Measurements from ENCODE around the gene TPM1.

Gene TPM1

DNA sequence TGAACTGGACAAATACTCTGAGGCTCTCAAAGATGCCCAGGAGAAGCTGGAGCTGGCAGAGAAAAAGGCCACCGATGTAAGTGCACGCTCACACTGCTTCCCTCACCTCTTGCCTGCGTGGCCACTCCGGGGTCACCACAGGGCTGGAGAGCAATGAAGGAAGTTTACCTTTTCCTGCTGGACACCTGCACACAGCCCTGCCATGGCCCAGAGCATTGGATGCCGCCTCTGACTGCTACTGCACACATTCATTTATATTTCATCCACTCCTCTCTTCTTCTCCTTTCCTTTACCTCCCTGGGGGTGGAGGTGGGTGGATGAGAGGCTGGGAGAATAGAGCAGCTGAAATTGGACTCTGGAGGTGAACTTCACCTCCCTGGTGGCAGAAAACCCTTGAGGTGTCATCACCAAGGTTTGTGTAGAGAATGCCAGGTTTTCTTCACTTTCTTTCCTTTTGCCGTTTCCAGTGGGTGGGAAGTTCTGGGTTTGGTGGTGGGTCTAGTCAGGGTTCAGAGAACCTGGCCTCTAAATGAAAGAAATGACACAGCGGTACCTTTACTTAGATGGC lies 1.6 kb downstream of the TPM1 start:
- no peak overlapping the region for H3K27ac Mint-ChIP-seq
- H3K27me3 Mint-ChIP-seq: peaks cover 78% of the 10 kb centered on the region
- ATAC-seq: no peak
- no peaks in the 10 kb centered on the region for H3K9me3 Mint-ChIP-seq
- H3K4me1 Mint-ChIP-seq: peaks cover 36% of the 10 kb centered on the region
- H3K4me3 Mint-ChIP-seq: no peak overlapping the region
- no peaks in the 10 kb centered on the region for H3K36me3 Mint-ChIP-seq

DNA sequence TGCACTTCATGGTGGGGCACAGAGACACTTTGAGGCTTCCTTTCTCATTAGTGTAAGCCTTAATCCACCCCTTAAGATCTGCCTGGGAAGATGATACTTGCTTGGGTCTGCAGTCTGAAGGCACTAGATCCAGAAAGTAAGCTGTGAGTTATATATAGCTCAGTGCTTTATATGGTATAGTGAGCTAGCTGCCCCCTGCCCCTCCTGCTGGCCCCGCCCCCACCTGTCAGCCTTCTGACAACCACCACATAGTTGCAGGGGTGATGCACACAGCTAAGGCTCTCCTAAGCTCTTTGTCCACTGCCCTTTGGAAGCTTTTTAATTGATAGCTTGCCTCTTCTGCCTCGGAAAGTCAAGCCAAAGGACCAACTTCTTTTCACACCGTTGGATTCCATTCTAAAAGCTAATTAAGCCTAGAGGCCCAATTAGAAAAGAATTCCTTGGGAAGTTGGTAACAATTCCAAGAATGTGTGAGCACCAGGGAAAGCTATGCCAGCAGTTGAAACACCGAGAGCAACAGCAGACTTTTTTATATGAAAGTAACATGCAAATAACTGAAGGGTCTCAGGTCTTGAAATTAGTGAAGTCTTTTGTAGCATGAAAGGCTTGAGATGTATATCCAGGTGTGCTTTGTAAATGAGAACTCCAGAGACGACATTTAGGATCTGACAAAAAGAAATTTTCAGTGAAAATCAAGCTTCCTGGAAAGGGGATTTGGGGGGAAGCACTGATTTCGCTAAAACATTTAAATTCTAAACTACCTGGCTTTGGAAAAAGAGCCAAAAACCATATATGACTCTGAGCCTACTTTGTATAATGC lies 2.3 kb downstream of the TPM1 start:
- Mint-ChIP-seq H3K36me3 (no peaks in the 10 kb centered on the region), H3K4me1 (peaks cover 42% of the 10 kb centered on the region), H3K9me3 (no peaks in the 10 kb centered on the region), H3K27ac (no peak overlapping the region), H3K27me3 (peaks cover 73% of the 10 kb centered on the region), H3K4me3 (no peak overlapping the region)
- ATAC-seq: no peak

DNA sequence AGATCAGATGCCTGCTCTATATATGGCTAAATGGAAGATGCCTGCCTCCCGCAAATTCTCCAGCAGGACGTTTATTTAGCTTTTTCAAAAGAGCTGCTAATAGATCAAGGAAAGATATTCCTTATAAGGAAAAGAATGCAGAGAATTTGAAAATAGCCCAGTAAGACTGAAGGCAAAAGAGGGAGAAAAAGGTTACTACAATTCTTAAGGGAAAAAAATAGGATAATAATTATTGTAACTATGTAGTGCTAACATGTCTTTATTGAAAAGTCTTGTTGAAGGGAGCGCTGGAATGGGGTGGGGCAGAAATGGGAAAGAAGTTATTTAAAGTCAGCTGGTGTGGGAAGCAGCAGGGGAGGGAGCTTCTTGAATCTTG lies 2.9 kb downstream of the TPM1 start:
- Mint-ChIP-seq H3K9me3 (no peaks in the 10 kb centered on the region), H3K27me3 (peaks cover 67% of the 10 kb centered on the region), H3K4me3 (no peak overlapping the region), H3K27ac (no peak overlapping the region), H3K4me1 (peaks cover 48% of the 10 kb centered on the region), H3K36me3 (no peaks in the 10 kb centered on the region)
- ATAC-seq: no peak

DNA sequence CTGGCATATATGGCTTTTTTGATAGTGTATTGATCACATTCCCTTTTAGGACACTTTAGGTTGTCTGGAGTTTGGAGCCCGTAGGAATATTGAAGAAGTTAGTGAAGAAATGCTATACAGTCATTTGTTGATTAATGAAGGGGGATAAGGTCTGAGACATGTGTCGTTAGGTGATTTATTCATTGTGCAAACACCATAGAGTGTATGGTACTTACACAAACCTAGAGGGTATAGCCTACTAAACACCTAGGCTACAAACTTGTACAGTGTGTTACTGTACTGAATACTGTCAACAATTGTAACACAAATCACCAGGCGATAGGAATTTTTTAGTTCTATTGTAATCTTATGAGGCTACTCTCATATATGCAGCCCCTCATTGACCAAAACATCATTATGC lies 3.3 kb downstream of the TPM1 start:
- no peak overlapping the region for H3K27ac Mint-ChIP-seq
- no peak for ATAC-seq
- no peak overlapping the region for H3K4me3 Mint-ChIP-seq
- H3K4me1 Mint-ChIP-seq: peaks cover 48% of the 10 kb centered on the region
- no peaks in the 10 kb centered on the region for H3K36me3 Mint-ChIP-seq
- peaks cover 62% of the 10 kb centered on the region for H3K27me3 Mint-ChIP-seq
- no peaks in the 10 kb centered on the region for H3K9me3 Mint-ChIP-seq

DNA sequence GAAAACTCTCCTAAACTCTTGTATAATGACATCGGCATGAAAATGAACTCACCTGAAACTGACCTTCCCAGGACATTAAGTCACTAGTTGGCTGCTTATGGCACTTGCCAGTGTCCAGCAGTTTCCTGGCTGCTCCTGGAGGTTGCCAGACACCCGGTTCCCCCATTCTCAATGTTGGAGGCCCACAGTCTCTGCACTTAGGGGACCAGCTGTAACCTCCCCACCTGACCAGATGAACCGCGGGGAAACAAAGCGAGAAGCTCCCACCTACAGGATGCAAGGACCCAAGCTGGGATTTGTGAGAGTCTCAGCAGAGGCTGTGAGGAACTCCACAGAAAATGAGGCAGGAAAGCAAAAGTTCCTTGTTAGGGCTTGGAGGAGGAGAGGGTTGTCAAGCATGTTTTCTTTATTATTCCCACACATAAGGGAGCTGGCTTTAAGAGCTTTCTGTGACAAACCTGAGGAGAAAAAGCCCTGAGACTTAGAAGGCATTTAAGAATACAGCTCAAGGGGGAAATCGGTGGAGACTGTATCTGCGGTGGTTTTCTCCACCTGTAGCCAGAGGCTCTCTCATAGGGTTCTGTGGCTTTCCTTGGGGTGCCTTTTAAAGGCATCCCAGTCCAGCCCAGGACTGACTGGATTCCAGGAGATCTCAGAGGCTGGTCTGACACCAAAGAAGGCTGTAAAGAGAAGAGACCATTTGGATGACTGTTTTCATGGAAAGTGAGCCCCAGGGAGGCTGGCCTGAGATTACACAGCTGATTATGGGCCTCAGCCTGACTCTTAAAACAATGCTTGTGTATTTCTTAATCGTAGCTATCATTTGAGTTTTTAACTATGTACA lies 4.6 kb downstream of the TPM1 start:
- H3K27me3 Mint-ChIP-seq: peaks cover 50% of the 10 kb centered on the region
- H3K36me3 Mint-ChIP-seq: no peaks in the 10 kb centered on the region
- no peaks in the 10 kb centered on the region for H3K9me3 Mint-ChIP-seq
- H3K4me1 Mint-ChIP-seq: peaks cover 44% of the 10 kb centered on the region
- peak overlapping the region; percentile 74 for H3K27ac Mint-ChIP-seq
- H3K4me3 Mint-ChIP-seq: peak overlapping the region; percentile 88
- ATAC-seq: no peak

DNA sequence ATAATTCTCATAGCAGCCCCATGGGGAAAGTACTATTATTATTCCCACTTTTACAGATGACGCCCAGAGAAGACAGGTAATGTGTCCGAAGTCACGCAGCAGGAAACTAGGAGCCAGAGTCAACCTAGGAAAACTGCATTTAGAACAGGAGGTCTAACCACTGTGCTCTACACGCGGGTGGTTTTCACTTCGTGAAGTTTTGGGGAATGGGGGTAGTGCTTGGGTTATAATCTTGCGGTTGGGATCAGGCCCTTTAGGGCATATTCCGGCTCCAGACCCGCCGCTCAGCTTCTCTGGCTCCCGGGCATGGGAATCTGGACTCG lies 5.2 kb downstream of the TPM1 start:
- no peak for ATAC-seq

DNA sequence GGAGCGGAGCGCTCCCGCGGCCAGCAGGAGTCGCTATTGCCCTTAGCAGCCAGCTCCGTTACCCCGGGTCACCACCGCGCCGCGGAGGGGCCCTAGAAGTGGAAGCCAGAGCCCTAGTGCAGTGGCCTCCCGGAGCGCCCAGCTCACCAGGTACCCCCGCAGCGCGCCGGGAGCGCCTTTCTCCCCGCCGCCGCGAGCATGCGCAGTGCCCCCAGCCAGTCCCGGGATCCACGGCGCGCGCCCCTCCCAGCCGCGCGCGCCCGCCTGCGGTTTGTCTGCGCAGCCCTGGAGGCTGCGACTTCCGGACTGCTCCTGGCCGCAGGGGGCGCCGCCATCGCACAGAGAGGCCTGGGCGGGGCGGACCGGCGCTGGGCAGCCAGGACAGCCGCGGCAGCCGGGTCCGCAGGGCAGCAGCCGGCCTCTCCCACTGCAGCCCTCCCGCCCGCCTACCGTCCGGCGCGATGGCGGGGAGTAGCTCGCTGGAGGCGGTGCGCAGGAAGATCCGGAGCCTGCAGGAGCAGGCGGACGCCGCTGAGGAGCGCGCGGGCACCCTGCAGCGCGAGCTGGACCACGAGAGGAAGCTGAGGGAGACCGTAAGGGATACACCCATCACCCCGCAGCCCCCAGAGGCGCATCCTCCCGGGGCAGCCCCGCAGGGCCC lies 5.7 kb downstream of the TPM1 start:
- H3K4me3 Mint-ChIP-seq: peak overlapping the region; percentile 88
- H3K9me3 Mint-ChIP-seq: no peaks in the 10 kb centered on the region
- peak; percentile 92 for ATAC-seq
- peaks cover 37% of the 10 kb centered on the region for H3K4me1 Mint-ChIP-seq
- H3K27ac Mint-ChIP-seq: peak overlapping the region; percentile 74
- no peaks in the 10 kb centered on the region for H3K36me3 Mint-ChIP-seq
- peaks cover 40% of the 10 kb centered on the region for H3K27me3 Mint-ChIP-seq

More for the DNA sequence above, 5.2 kb downstream of the TPM1 start:
- Mint-ChIP-seq H3K4me3 (peak overlapping the region; percentile 88), H3K9me3 (no peaks in the 10 kb centered on the region), H3K36me3 (no peaks in the 10 kb centered on the region), H3K27me3 (peaks cover 45% of the 10 kb centered on the region), H3K27ac (peak overlapping the region; percentile 74), H3K4me1 (peaks cover 42% of the 10 kb centered on the region)

DNA sequence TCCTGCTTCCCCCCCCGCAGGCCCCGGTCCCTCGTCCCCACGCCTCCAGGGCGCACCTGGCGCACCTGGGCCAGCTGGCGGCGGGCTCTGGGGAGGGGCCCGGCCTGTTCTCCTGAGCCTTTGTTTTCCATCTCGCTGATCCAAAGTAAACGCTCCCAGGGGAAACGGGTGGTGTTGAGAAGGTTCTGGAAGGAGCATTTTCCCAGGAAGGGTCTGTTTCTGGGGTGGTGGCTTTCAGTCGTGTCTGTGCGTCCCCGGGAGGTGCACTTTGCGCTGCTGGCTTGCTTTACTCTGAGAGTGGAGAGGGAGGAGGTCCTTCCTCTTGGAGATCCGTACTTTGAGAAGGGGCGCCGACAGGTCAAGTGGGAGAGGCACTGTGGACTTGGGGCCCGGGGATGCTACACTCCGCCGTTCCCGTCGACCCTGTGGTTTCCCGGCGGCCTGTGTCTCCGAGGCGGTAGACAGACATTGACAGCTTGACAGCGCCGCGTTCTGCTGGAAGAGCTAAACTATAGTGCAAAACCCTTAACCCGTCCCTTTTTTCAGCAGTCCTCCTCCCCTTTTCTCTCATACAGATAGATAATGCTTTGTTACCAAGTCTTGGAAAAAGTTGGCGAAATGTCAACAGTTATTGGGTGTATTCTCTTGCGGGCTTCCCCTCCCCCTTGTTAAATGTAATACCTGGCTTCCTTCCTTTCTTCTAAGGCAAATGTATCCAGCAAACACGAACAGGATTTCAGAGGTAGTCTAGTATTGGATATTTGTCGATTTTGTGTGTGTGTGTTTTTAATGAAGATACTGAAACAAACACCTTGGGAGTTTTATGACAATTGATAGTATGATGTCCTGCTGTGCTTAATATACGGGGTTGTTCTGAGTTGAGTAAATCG lies 6.5 kb downstream of the TPM1 start:
- Mint-ChIP-seq H3K36me3 (no peaks in the 10 kb centered on the region), H3K9me3 (no peaks in the 10 kb centered on the region), H3K27ac (peak overlapping the region; percentile 74), H3K27me3 (peaks cover 32% of the 10 kb centered on the region), H3K4me1 (peaks cover 31% of the 10 kb centered on the region), H3K4me3 (peak overlapping the region; percentile 88)
- peak; percentile 73 for ATAC-seq

DNA sequence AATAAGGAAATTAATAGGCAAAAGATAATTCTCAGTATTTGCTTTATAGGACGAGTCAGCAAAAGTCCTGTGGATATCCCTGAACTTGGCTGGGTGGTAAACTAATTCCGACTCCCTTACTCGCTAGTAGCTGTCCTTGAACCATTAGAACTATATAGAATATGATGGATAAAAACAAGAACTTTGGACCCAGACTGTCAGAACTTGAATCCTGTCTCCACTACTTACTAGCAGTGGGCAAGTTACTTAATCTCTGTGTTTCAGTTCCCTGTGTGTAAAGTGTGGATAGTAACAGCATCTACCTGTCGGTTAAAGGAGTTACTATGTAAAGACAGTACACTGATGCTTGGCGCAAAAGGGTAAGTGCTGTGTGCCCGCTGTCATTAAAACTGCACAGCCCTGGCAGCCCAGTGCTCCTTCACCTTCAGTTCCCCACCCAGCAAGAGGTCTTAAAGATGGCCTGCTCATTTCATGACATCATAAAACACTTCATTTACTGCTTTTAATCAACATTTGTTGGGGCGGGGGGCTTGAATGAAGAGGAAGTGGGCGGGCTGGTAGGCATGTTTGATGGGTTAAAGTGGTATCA lies 7.3 kb downstream of the TPM1 start:
- Mint-ChIP-seq H3K27me3 (peaks cover 24% of the 10 kb centered on the region), H3K27ac (no peak overlapping the region), H3K36me3 (no peaks in the 10 kb centered on the region), H3K4me1 (peaks cover 31% of the 10 kb centered on the region), H3K9me3 (no peaks in the 10 kb centered on the region), H3K4me3 (no peak overlapping the region)
- ATAC-seq: no peak

DNA sequence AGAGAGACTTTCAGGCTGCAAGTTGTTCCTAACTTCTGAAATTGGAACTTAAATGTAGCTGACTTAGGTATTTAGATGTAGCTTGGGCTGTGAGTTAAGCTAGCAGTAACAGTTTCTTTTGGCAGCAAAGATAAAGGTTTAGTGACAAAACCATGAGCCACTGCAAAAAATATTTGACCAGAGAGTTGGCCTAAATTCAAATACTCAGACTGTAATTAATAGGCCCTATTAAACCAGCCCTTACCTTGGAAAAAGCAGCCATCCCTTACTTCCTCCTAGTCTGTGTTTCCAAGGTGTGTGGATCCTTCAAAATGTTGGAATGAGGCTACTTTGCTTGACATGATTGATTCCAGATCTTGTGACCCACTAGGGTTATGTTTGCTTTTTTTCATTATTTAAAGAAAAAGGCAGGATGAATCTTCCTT lies 8.2 kb downstream of the TPM1 start:
- no peak overlapping the region for H3K4me3 Mint-ChIP-seq

DNA sequence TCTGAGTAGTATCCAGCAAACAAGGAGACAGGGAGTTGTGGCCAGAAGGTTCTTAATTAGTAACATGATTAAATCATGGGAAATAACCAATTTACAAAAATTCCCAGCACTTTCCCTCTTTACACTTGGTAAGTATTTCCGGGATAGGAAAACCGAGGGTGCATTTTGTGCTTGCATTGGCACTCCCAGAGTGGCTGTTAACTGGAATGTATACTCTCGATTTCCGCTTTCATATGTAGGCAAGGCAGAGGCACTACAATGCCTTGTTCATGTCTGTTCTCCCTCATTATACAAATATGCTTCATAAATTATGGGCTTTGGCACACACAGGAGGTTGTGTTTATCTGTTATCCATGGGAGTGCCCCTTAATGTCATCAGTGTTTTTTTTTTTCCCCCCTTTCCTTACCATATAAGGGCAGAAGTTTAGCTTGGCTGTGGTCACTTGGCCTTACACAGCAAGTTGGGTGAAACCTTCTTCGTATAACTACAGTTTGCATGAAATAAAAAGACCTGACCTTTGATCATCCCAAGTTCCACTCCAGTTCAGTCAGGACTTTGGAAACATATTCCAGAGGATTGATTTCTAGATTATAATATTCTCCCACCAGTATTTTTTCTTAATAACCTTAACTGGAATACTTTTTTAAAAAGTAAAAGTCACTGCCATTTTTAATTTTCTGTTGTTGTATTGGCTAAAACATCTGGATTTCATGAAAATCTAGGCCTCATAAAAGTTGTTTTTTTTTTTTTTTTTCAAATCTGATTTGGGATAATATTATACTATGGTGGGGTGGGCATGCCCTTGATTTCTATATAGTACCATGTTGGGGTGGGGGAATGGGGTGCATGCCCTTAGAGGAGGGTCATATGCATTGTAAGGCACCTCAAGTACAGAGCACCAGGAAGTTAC lies 8.9 kb downstream of the TPM1 start:
- Mint-ChIP-seq H3K4me3 (no peak overlapping the region), H3K27me3 (peaks cover 10% of the 10 kb centered on the region), H3K27ac (no peak overlapping the region), H3K9me3 (no peaks in the 10 kb centered on the region), H3K4me1 (peaks cover 31% of the 10 kb centered on the region), H3K36me3 (no peaks in the 10 kb centered on the region)
- no peak for ATAC-seq

More for the DNA sequence above, 8.2 kb downstream of the TPM1 start:
- Mint-ChIP-seq H3K27ac (no peak overlapping the region), H3K4me1 (peaks cover 31% of the 10 kb centered on the region), H3K9me3 (no peaks in the 10 kb centered on the region), H3K36me3 (no peaks in the 10 kb centered on the region), H3K27me3 (peaks cover 15% of the 10 kb centered on the region)
- no peak for ATAC-seq

DNA sequence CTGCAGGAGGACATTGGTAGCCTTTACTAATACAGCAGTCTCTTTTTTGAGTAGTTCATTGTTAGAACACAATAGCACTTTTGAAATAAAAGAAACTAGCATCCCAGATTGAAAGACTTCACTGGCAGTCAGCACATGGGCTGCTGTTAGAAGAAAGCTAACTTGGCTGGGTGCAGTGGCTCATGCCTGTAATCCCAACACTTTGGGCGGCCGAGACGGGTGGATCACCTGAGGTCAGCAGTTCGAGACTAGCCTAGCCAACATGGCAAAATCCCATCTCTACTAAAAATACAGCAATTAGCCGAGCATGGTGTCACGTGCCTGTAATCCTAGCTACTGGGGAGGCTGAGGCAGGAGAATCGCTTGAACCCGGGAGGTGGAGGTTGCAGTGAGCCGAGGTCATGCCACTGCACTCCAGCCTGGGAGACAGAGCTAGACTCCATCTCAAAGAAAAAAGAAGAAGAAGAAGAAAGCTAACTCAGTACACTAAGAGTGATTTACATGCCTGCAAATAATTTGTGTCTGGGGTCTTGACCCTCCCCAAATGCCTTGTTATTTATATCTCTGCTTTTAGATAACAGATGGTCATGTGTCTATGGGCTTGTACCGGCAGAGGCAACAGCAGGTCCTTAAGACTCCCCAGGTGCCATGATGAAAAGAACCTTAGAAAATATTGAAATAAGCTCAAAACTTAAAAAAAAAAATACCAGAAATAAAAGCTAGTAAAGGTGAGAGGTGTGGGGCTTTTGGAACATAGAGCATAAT lies 9.7 kb downstream of the TPM1 start:
- peaks cover 26% of the 10 kb centered on the region for H3K4me1 Mint-ChIP-seq
- no peak for ATAC-seq
- peaks cover 1% of the 10 kb centered on the region for H3K27me3 Mint-ChIP-seq
- peaks cover 6% of the 10 kb centered on the region for H3K36me3 Mint-ChIP-seq
- no peaks in the 10 kb centered on the region for H3K9me3 Mint-ChIP-seq
- H3K27ac Mint-ChIP-seq: no peak overlapping the region
- no peak overlapping the region for H3K4me3 Mint-ChIP-seq
